ELR (cell line): ENCODE data around the gene BCAS2.
"Not testable (repeated sequence)": the region's sequence is repeated elsewhere in the genome, so short reads cannot be mapped to it uniquely, and the experiment has no call there.

Experiments
- DNase-seq: peaks from one replicate; pipeline ENCODE4 v3.0.0-alpha.2; 2015; ENCODE audit warnings: low read depth

Gene BCAS2

DNA sequence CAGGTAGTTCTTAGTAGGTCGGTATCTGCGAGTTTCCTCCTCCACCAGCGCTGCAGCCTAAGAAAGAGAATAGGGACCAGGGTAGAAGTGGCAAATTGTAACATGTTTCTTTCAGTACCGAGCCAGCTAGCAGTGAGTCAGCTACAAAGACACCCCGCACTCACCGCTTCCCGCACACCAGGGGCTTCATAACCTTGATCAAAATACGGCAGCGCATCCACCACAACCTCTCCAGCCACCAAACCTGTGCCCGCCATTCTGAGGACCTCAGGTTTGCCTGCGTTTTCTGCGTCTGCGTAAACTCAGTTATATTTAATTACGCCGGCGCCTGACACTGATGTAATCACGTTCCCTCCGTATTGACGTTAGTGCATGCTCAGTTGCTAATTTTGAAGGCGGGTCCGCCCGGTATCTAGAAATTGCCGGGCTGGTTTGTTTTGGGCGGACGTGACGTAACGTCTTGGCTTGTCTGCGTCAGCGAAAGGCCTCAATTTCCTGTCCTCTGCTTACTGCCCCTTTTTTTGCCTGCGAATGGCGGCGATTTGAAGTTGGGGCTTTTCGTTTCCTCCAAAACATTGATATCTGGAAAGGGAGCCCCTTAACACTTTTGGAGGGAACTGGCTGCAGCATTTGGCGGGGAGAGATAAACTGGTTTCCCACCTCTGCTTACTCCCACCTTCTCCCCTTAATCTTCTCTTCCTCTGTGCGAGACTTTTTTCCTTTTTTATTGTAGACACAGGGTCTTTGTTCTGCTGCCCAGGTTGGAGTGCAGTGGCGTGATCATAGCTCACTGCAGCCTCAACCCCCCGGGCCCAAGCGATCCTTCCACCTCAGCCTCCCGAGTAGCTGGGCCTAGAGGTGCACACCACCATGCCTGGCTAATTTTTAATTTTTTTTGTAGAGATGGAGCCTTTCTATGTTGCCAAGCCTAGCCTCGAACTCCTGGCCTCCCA is at the start of gene BCAS2:
BCAS2 (minus strand) TSS at position 281 of the 953 bp plus-strand sequence; CDS start at position 257, 24 bp downstream.
- peak; percentile 98 for DNase-seq

DNA sequence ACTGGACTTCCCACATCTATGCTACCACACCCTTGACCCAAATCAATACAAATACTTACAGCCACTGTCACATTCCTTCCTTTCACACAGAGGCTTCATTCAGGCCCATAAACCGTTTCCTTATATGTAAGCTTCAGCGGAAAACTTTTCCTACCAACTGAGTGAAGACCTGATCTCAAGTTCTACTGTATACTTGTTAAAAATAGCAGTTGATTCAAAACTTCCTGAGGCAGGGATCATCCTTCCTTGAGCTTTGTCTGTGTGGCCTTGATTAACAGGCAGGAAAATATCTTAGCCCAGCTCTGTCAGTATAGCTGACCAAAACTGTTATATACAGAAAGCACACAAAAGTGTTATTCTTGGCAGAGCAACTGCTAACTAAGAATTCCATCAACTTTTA is 45.7 kb upstream of the BCAS2 start:
- no peak for DNase-seq

DNA sequence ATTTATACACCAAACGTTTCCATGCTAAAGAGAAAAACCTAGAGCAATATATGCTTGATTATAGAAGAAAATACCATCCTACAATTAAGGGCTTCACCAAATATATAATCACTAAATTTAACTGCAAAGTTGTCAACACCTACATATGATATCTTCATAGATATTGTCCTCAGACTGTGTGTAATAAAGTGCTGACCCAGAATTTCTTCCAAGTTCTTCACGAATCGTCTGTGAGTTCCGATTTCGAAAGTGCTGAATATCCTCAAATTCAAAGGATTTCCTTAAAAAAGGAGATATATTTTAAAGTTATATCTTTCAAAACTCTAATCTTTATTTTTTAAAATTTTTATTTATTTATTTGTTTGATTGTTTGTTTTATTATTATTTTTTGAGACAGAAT is 41.9 kb upstream of the BCAS2 start:
- DNase-seq, result no peak

DNA sequence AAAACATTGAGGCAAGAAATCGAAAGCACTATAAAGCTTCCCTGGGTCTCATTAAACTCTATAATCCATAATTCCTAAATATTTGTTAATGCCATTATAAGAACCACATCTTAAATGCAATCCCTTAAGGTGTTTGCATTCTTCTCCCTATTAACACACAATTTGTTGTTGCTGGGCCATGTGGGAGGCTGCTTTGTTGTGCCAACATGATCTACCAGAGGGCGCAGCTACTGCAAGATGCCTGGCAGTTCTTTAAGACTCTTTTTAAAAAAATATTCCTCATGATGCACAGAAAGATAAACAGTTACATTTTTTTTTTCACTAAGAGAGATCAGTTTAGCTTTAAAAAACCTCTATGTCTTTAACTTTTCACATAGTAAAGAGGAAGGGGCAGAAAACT is 39.0 kb upstream of the BCAS2 start:
- no peak for DNase-seq

DNA sequence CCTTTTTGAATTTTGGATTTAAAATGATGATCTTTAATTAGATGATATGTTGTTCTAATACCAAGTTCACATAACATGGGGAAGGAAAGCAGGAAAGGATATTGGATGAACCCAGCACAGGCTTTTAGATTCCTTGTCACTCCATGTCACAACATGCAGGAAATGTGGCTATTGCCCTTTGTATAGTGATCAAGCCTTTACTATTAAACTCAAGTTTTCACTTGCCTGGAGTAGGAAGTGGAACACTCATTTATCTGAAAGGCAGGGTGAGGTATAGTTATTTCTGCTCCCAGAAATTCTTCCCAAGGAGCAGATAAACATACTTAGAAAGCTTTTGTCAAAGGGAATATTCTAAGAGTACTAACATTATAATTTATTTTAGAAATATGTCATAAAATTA is 37.2 kb upstream of the BCAS2 start:
- no peak for DNase-seq

DNA sequence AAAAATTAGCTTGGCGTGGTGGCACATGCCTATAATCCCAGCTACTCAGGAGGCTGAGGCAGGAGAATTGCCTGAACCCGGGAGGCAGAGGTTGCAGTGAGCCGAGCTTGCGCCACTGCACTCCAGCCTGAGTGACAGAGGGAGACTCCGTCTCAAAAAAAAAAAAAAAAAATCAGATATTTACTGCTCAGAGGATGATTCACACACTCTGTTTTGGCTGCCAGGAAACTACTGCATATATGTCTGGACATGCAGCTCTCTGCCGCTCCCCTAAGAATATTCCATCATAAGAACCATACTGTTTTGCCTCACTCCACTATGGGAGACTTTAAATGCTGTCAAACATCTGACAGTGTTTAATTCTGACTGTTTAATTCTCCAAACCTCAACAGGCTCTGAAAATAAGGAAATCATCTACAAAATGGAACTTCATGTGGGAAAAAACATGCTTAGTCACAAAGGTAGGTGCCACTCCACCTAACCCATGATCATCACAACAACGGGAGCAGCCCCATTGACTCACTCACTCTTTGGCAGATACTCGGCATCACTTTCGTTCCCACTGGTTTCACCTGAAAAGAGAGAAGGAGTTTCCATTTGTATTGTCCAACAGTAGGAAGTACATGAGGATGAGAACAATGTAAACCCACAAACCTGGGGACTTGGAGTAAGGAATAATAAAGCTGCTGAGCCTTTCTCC is 29.3 kb upstream of the BCAS2 start:
- DNase-seq, result peak; percentile 6

DNA sequence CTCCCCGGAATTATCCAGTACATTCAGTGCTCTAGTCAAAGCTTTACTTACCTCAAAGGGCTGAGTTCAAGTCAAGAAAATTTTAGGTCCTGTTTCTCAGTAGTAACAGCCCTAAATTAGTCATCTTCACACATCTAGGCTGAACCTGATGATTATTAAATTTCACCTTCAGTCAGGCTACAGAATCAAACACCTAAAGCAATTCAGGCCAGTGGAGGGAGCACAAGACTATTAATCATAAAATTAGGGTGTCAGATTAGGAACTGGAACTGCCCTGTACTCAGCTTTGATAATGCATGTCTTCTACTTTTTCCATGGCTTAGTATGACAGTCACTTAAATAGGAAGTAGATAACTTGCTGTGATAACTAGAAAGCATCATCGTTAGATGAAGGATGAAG is 28.4 kb upstream of the BCAS2 start:
- DNase-seq, result no peak

DNA sequence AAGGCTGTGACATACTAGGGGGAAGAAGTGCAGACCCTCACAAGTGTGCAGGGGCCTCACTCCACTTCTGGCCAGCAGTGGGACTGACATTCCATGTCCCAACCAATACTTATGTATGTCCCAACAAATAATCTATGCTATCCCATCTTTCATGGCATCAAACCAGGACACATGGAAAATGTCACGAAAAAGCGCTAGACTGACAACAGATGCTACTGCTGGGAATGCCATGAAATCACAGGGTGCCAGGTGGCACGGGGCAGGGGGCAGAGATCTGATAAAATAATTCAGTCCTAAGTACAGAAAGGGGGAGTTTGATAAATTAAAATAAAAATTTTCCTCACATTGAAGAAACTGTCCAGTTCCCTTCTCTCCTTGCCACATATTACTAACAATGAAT is 27.6 kb upstream of the BCAS2 start:
- DNase-seq, result no peak

DNA sequence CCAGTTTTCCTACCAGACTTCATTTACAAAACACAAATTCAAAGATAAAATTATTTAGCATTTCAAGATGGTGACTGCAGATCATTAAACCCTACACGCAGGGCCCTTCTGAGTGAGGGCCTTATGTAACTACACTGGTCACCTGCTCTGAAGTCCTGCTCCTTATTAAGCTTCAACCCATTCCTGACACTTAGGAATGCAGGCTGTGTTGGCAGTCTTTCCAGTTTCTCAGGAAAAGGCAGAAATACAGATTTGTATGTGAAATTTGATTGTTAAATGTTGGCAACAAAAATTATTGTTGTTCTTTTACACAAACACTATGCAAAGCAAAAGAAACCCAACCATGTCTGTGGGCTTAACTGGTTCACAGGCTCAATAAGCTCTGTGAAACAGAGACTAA is 25.8 kb upstream of the BCAS2 start:
- DNase-seq, result no peak

DNA sequence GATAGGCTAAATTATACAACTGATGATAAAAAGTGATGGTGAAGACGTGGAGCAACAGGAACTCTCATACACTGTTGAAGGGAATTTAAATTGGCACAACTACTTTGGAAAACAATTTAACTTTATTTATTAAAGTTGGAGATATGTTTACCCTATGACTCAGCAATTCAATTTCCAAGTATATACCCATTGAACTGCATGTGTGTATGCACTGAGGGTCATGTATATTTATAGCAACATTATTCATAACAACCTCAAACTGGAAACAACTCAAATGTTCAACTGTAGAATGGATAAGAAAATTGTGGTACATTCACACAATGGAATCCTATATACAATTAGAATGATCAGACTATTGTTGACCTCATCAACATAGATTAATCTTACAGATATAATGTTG is 16.5 kb upstream of the BCAS2 start:
- peak; percentile 6 for DNase-seq

DNA sequence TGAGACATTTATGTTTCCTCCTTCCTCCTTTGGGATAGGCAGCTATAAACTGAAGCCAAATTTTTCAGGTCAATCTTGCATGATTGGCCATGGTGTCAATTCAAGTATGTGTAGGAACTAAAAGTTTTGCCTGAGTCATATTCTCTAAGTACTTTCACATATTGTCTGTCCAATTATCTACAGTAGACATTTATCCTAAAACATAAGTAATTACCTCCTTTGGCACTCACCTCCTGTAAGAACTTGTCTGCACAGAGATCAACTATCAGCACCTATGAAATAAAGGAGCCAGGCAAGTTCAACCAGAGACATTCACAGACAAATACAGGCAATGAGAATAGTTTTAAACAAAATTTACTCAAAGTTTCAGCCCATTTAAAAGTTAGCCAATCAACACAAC is 14.2 kb upstream of the BCAS2 start:
- DNase-seq, result no peak

DNA sequence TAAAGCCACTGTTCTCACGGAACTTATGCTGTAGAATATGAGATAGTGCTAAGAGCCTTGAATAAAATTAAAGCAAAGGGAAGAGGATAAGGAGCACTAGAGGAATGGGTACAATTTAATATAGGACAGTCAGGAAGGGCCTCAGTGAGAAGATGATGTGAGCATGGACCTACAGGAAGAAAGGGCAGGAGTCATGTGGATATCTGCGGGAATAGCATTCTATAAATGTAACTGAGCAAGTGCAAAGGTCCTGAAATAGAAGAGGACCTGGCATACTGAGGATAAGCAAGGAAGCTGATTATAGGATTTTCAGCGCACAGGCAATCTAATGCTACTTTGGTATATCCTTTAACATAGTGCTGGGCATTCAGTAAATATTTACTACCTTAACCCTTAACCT is 12.6 kb upstream of the BCAS2 start:
- DNase-seq, result no peak

DNA sequence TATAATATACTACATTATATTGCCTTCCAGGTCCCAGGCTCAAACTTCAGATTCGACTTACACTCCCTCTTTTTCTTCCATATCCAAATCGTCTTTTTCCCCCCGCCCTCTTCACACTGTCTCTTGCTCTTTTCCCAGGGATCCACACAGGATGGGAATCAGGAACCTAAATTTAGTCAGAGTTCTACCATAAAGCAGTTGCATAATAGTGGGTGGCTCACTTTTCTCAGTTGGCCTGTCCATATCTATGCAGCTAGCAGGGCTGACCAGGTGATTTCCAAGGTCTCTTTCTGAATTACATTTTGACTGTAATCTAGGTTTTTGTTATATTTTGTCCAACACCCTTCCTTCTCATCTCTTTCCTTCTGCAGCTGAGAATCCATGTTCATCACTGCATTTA is 7.7 kb upstream of the BCAS2 start:
- DNase-seq, result no peak

DNA sequence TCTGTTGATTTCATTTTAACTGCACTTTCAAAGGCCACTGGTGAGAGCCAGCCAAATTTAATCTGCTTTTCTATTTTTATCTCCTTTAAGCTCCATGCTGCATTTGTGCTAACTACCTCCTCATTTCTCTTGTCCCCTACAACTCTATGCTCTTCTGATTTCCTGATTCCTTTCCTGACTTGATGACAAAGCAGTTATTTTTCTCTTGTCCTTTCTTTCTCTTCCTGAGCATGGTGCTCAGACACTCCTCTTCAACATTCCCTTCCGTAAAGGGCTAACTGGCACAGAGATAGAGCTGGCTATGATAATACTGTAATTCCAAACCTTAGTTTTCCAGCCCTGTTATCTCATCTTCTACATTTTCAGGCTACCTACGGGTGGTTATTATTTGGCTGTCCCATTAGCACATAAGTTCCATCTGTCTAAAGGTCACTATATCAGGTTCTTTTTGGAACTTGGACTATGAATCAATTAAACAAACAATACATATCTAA is 6.8 kb upstream of the BCAS2 start:
- DNase-seq, result no peak

DNA sequence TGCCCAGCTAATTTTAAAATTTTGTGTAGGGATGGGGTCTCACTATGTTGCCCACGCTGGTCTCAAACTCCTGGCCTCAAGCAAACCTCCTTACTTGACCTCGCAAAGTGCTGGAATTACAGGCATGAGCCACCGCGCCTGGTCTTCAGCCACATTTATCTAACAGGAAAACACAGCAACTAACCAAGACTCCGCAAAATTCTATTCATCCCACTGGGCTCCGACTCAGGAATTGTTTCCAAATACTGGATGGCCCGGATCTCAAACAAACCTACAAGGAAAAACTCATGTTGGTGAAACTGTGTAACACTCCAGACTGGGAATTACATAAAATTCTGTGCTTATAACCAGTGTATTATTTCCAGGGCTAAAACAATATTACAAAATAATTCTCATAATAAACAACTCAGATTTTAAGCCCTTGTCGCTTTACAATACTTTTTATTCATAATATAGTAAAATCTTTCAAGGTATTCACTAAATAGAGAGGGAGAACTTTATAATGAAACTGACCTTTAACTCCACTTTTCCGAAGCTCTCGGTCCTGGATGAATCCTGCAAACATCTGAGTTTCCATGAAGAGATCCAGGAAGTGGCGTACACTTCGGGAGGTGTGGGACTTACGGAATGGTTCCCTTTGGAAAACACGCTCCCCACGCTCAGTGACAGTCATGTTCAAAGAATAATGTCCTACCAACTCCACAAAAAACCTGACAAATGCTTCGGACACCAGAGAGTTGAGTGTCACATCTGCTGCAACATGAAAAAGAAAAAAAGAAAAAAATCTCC is 6.0 kb upstream of the BCAS2 start:
- DNase-seq, result no peak

DNA sequence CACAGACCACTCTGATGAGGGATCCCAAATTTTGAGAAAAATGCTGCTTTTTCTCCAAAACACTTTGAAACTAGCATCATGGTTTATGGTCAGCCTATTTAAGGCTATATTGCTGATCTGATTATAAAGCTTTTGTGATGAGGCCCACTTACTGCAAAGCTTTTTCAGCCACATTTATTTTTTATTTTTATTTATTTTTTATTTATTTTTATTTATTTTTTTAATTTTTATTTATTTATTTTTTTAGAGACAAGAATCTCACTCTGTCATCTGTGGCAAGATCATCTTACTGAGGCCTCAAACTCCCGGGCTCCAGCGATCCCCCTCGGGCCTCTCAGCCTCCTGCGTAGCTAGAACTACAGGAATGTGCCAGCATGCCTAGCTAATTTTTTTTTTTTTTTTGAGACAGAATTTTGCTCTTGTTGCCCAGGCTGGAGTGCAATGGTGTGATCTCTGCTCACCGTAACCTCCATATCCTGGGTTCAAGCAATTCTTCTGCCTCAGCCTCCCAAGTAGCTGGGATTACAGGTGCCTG is 5.2 kb upstream of the BCAS2 start:
- DNase-seq, result no peak

DNA sequence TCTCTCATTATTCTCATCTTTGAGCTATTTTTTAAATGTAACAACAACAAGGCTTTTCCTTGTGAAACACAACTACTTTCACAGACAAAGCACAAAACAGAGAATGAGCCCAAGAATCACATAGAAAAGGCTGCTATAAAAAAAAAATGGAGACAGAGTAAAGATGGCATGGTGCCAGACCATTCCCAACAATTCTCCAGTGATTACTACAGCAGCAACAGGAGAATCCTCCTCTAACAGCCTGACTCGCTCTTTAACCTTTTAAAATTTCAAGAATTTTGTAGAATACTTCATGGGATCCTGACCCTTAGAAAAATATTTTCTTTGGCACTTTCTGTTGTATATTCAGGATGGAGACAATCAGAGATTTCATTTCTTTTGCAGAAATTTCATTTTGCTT is 3.8 kb upstream of the BCAS2 start:
- DNase-seq, result peak; percentile 8

DNA sequence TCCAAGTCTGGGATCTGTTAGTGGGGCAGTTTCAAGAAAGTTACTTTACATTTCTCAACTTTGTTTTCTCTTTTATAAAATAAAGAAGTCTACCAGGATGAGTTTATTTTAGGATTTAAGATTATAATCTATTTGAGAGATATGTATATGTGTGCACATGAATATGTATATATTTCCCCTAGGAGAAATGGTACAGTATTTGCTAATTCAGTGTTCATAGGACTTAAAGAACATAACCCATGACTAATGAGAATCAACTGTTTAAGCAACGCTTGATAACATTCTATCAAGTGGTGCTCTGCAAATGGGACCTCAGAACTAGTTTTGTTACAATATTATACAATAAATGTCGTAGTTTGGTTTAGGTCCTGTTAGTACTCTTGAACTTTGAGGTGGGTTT is 7.0 kb downstream of the BCAS2 start:
- no peak for DNase-seq

DNA sequence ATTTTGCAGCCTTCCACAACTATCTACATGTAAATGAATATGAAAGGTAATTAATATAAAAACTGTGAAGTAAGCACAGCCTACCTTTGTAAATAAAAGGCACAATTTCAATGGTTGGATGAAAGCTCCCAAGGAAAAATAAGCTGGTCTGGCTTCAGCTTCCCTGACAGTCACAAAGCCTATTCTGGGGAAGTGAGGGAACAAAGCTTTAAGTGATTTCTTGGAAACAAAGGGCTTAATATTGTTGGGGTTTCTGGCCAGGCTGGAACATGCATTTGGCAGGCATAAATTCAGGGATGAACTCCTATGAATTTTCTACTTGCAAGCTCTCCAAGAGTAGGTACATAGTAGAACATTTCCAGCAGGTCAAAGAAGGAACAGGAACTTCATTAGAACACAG is 17.3 kb downstream of the BCAS2 start:
- no peak for DNase-seq

DNA sequence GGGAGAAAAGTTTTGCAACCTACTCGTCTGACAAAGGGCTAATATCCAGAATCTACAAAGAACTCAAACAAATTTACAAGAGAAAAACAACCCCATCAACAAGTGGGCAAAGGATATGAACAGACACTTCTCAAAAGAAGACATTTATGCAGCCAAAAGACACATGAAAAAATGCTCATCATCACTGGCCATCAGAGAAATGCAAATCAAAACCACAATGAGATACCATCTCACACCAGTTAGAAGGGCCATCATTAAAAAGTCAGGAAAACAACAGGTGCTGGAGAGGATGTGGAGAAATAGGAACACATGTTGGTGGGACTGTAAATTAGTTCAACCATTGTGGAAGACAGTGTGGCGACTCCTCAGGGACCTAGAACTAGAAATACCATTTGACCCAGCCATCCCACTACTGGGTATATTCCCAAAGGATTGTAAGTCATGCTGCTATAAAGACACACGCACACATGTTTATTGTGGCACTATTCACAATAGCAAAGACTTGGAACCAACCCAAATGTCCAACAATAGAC is 18.4 kb downstream of the BCAS2 start:
- DNase-seq, result not testable (repeated sequence)

DNA sequence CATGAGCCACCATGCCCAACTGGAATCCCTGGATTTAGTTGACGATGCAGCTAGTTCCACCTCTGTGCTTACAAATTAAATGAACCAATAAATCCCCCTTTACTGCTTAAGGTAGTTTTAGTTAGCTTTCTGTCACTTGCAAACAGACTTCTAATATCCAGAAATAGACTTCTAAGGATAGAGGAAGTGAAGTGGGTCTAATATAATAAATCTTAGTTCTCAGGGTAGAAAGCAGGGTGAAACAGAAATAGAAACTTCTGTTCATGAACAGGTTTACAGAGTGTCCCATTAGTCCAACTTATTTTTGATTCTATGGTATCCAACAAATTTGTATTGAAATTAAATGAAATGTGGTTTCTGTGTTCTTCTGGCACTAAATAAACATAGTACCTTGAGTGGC is 20.1 kb downstream of the BCAS2 start:
- DNase-seq, result no peak

DNA sequence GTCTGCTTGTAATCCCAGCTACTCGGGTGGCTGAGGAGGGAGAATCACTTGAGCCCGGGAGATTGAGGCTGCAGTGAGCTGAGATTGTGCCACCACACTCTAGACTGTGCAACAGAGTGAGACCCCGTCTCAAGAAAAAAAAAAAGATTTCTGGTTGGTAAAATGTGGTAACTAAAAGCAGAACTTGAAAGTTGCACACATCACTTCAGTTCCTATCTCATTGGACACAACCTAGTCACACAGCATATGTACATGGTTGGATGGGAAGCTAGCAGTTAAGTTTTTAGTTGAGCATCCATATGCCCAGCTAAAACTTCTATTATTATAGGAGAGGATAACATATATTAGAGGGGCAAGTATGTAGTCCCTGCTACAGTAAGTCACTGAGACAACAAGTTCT is 22.1 kb downstream of the BCAS2 start:
- no peak for DNase-seq
